GM18868 (cell line): ENCODE results near the gene WDR20.

ENCODE experiments used
- ATAC-seq: cut with Tn5 transposase; IDR thresholded peaks from one replicate; pipeline ENCODE4 v1.9.1; 2021; ENCODE audit warnings: mild to moderate bottlenecking, moderate library complexity; ENCODE audit not compliant: unreplicated experiment

WDR20 gene

GRCh38 chr14:102196039-102196901 is 56.6 kb downstream of the WDR20 start:
- ATAC-seq, result no peak

- ATAC-seq, result no peak
These were observed 57.2 kb downstream of the WDR20 start for GRCh38 chr14:102196902-102197230.

GRCh38 chr14:102197317-102197853 is 57.7 kb downstream of the WDR20 start:
- no peak for ATAC-seq

- ATAC-seq, result no peak
These were observed 61.1 kb downstream of the WDR20 start for GRCh38 chr14:102200690-102201352.

- peak; percentile 46 for ATAC-seq
These were observed 61.6 kb downstream of the WDR20 start for GRCh38 chr14:102201353-102201738.

- peak; percentile 23 for ATAC-seq
These were observed 62.1 kb downstream of the WDR20 start for GRCh38 chr14:102201776-102202175.

GRCh38 chr14:102202944-102203343 is 63.2 kb downstream of the WDR20 start:
- no peak for ATAC-seq

GRCh38 chr14:102203382-102203781 is 63.7 kb downstream of the WDR20 start:
- no peak for ATAC-seq

GRCh38 chr14:102205560-102205959 is 65.9 kb downstream of the WDR20 start:
- no peak for ATAC-seq

- no peak for ATAC-seq
These were observed 67.2 kb downstream of the WDR20 start for GRCh38 chr14:102206918-102207317.

- no peak for ATAC-seq
These were observed 68.2 kb downstream of the WDR20 start for GRCh38 chr14:102207831-102208365.

- ATAC-seq, result no peak
These were observed 69.0 kb downstream of the WDR20 start for GRCh38 chr14:102208741-102209140.

- ATAC-seq, result no peak
These were observed 69.7 kb downstream of the WDR20 start for GRCh38 chr14:102209224-102209966.

- ATAC-seq, result no peak
These were observed 70.8 kb downstream of the WDR20 start for GRCh38 chr14:102210421-102211042.

- no peak for ATAC-seq
These were observed 71.5 kb downstream of the WDR20 start for GRCh38 chr14:102211240-102211639.

- no peak for ATAC-seq
These were observed 72.7 kb downstream of the WDR20 start for GRCh38 chr14:102212356-102212755.

- ATAC-seq, result no peak
These were observed 73.1 kb downstream of the WDR20 start for GRCh38 chr14:102212845-102213244.

- ATAC-seq, result no peak
These were observed 73.8 kb downstream of the WDR20 start for GRCh38 chr14:102213470-102213869.

GRCh38 chr14:102213984-102214658 is 74.4 kb downstream of the WDR20 start:
- no peak for ATAC-seq

- ATAC-seq, result no peak
These were observed 75.4 kb downstream of the WDR20 start for GRCh38 chr14:102215071-102215470.
